ENCODE results near the gene GJC1. TPM values are rescaled to one million over a fixed set of nuclear protein-coding genes. Genes with fewer than 3 reads are reported as not detected.

Gene GJC1
- total and polyA plus RNA-seq, 2 of the 8 experiments (the other 6 are each of a cell fraction or from before 2014, with no cell fraction given) = 29.1 to 154 TPM

DNA sequence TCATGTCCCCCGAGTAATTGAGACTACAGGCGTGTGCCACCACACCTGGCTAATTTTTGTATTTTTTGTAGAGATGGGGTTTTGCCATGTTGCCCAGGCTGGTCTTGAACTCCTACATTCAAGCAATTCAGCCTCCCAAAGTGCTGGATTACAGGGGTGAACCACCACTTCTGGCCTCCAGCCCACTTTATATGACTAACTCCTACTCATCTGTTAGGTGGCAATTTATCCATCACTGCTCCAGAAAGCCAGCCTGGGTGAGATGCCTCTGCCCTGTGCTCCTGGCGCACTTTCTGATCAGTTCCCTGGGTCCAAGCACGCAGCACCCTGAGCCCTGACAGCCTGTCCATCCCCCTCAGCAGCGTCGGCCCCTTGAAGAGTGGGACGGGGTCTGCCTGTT lies 41.9 kb downstream of the GJC1 start:
- H3K79me1 ChIP-seq (ENCODE audit: low read depth, low read length) = no peaks in the 10 kb centered on the region
- ChIA-PET CTCF (ENCODE audit: partially characterized antibody) (interaction anchor here (1.1 to 1.8 kb wide), 3 partner anchors 9 to 89 kb away, joined by 3 to 7 read pairs (median 3); no protein-coding TSS in a partner anchor), POLR2A (ENCODE audit: partially characterized antibody) (interaction anchor here (0.8 to 3.0 kb wide), 3 partner anchors 9 to 41 kb away, joined by 3 to 17 read pairs (median 9); no protein-coding TSS in a partner anchor)
- 90% methylated on average over 7 of the region's 7 CpGs; no CpG with 5 or more reads in 1 of the 2 experiments for WGBS, 2 experiments (ENCODE audit: extremely low coverage in 1 of 2, insufficient coverage in 1 of 2, insufficient read length in 1 of 2, insufficient replicate concordance in 2 of 2, low coverage in 1 of 2, low lambda C conversion rate in 2 of 2, missing lambda C conversion rate in 1 of 2)
- H2AFZ ChIP-seq (ENCODE audit: low read length) = no peak overlapping the region
- H3K4me2 ChIP-seq (ENCODE audit: insufficient read depth in 1 of 2, low read depth in 2 of 2, low read length in 2 of 2) = no peak overlapping the region
- no peak overlapping the region for H4K5ac ChIP-seq (ENCODE audit: insufficient read length, low read depth, low read length)
- no peak overlapping the region for H2BK20ac ChIP-seq (ENCODE audit: low read length)
- H2BK12ac ChIP-seq (ENCODE audit: low read depth, low read length) = no peak overlapping the region
- H3K27ac ChIP-seq (ENCODE audit: low read depth, low read length) = no peak overlapping the region
- H2BK15ac ChIP-seq (ENCODE audit: low read length) = no peak overlapping the region
- H3K4me1 ChIP-seq (replicated peaks in 1 of 4; ENCODE audit: control insufficient read depth in 3 of 4, insufficient read depth in 4 of 4, low read length in 3 of 4) = no peaks in the 10 kb centered on the region; a peak in 1 of 7 replicates
- H3K27me3 ChIP-seq (replicated peaks in 1 of 4; ENCODE audit: control insufficient read depth in 3 of 4, extremely low read depth in 1 of 4, insufficient read depth in 3 of 4, low read length in 3 of 4) = no peaks in the 10 kb centered on the region
- H2BK120ac ChIP-seq (replicated peaks; ENCODE audit: low read depth, low read length) = no peak overlapping the region
- no peak for DNase-seq (ENCODE audit: low read depth in 1 of 2, low spot score in 2 of 2)
- no peak overlapping the region for H3K14ac ChIP-seq (ENCODE audit: insufficient read length)
- no peaks in the 10 kb centered on the region for H3K79me2 ChIP-seq (ENCODE audit: control insufficient read depth in 1 of 2, insufficient read depth in 2 of 2, low read length in 2 of 2)
- H2BK5ac ChIP-seq (ENCODE audit: low read depth, low read length) = no peak overlapping the region
- no peak overlapping the region for H3K4me3 ChIP-seq (ENCODE audit: extremely low read depth in 1 of 4, insufficient read depth in 2 of 4, low read depth in 3 of 4, low read length in 4 of 4)
- H4K91ac ChIP-seq (replicated peaks; ENCODE audit: insufficient read length, low read length) = no peak overlapping the region
- H4K8ac ChIP-seq (ENCODE audit: extremely low read depth, insufficient read depth, low read length) = no peak overlapping the region
- H3K9ac ChIP-seq (replicated peaks in 1 of 4; ENCODE audit: extremely low read depth in 1 of 4, low read depth in 3 of 4, low read length in 3 of 4) = no peak overlapping the region
- H3K18ac ChIP-seq (ENCODE audit: extremely low read depth, low read length) = no peak overlapping the region
- H2AK5ac ChIP-seq (ENCODE audit: low read depth, low read length) = no peak overlapping the region
- no peaks in the 10 kb centered on the region for H4K20me1 ChIP-seq (replicated peaks in 1 of 2; ENCODE audit: control insufficient read depth in 1 of 2, insufficient read depth in 2 of 2, low read length in 2 of 2)
- H3K36me3 ChIP-seq (ENCODE audit: control insufficient read depth in 2 of 4, insufficient read depth in 4 of 4, low read length in 3 of 4) = no peaks in the 10 kb centered on the region
- no peaks in the 10 kb centered on the region for H3K9me3 ChIP-seq (ENCODE audit: insufficient read depth in 2 of 2, low read depth in 1 of 2, low read length in 1 of 2)
- FAIRE-seq = no peak
- no peak overlapping the region for H3K23ac ChIP-seq (ENCODE audit: insufficient read length)
- no peaks in the 10 kb centered on the region for H3K23me2 ChIP-seq (ENCODE audit: low read depth, low read length)
- H3K4ac ChIP-seq (replicated peaks; ENCODE audit: insufficient read length, low read depth, low read length) = no peak overlapping the region
- H3K56ac ChIP-seq (replicated peaks; ENCODE audit: insufficient read length, low read depth, low read length) = no peak overlapping the region
- TF ChIP-seq TCF12 (IDR thresholded peaks at IDR 0.05; ENCODE audit: low read depth, low read length) (no peak), FOSL1 (IDR thresholded peaks at IDR 0.05; ENCODE audit: insufficient read depth, low read depth, low read length) (no peak), MAX (IDR thresholded peaks at IDR 0.05) (no peak), KDM5A (IDR thresholded peaks at IDR 0.05; ENCODE audit: low read length) (no peak), TBP (IDR thresholded peaks at IDR 0.05; ENCODE audit: low read depth, low read length) (no peak), KDM1A (IDR thresholded peaks at IDR 0.05; ENCODE audit: borderline replicate concordance, low read length) (no peak), RXRA (IDR thresholded peaks at IDR 0.05; ENCODE audit: insufficient read depth, low read depth, low read length) (no peak), POLR2AphosphoS5 (IDR thresholded peaks at IDR 0.05; ENCODE audit: low read depth, low read length) (no peak), CEBPB (IDR thresholded peaks at IDR 0.05; ENCODE audit: low read depth, low read length) (no peak), JUN (IDR thresholded peaks at IDR 0.05; ENCODE audit: low read depth, low read length) (no peak), HDAC2 (IDR thresholded peaks at IDR 0.05; ENCODE audit: borderline replicate concordance in 1 of 2, low read depth in 2 of 2, low read length in 2 of 2) (no peak)
- TF ChIP-seq, protein P1, sequence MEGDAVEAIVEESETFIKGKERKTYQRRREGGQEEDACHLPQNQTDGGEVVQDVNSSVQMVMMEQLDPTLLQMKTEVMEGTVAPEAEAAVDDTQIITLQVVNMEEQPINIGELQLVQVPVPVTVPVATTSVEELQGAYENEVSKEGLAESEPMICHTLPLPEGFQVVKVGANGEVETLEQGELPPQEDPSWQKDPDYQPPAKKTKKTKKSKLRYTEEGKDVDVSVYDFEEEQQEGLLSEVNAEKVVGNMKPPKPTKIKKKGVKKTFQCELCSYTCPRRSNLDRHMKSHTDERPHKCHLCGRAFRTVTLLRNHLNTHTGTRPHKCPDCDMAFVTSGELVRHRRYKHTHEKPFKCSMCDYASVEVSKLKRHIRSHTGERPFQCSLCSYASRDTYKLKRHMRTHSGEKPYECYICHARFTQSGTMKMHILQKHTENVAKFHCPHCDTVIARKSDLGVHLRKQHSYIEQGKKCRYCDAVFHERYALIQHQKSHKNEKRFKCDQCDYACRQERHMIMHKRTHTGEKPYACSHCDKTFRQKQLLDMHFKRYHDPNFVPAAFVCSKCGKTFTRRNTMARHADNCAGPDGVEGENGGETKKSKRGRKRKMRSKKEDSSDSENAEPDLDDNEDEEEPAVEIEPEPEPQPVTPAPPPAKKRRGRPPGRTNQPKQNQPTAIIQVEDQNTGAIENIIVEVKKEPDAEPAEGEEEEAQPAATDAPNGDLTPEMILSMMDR (IDR thresholded peaks at IDR 0.05; ENCODE audit: control extremely low read depth in 1 of 3, insufficient read depth in 1 of 3, low read depth in 1 of 3, low read length in 3 of 3) = no peak

Measured in H1 (cell line).